Stimulated activated CD4-positive, alpha-beta T cell treated with anti-CD3 and anti-CD28 coated beads, Interleukin-1b, Interleukin-23, amount 100 ng/mL, for 24 hours (primary cell): Measurements from ENCODE around the gene PRRT1.
"Not testable (repeated sequence)": the region's sequence is repeated elsewhere in the genome, so short reads cannot be mapped to it uniquely, and the experiment has no call there.

Experiments
- DNase-seq, 4 experiments: peaks; one replicate each; pipeline ENCODE4 v3.0.0-alpha.2; 2020; ENCODE audit warnings: low read depth in 4 of 4, low spot score in 1 of 4

Gene PRRT1

GRCh38 chr6:32188381-32189068 is 36.8 kb upstream of the PRRT1 start:
- no peak for DNase-seq

- DNase-seq: not testable (repeated sequence)
Measured at GRCh38 chr6:32187725-32188380, 36.1 kb upstream of the PRRT1 start.

GRCh38 chr6:32187009-32187709 is 35.4 kb upstream of the PRRT1 start:
- DNase-seq: no peak

GRCh38 chr6:32186151-32186840 is 34.6 kb upstream of the PRRT1 start:
- not testable (repeated sequence) for DNase-seq

- peak in 2 of 4 experiments; percentile 32 to 59 for DNase-seq
Measured at GRCh38 chr6:32185681-32186131, 34.0 kb upstream of the PRRT1 start.

- DNase-seq: no peak
Measured at GRCh38 chr6:32184084-32184640, 32.4 kb upstream of the PRRT1 start, which contains the start of gene AGER. Gene AGER (minus strand): TSS chr6:32184253. CDS start chr6:32184222, 31 bp downstream.

GRCh38 chr6:32183483-32184083 is 31.8 kb upstream of the PRRT1 start:
- no peak for DNase-seq

GRCh38 chr6:32183030-32183429 is 31.3 kb upstream of the PRRT1 start:
- DNase-seq: no peak

GRCh38 chr6:32182555-32182981 is 30.8 kb upstream of the PRRT1 start:
- DNase-seq: no peak

- no peak for DNase-seq
Measured at GRCh38 chr6:32181915-32182529, 30.3 kb upstream of the PRRT1 start.

- no peak for DNase-seq
Measured at GRCh38 chr6:32181148-32181702, 29.5 kb upstream of the PRRT1 start.

GRCh38 chr6:32179766-32180405 is 28.1 kb upstream of the PRRT1 start:
- no peak for DNase-seq

- DNase-seq: no peak
Measured at GRCh38 chr6:32178547-32179440, 27.1 kb upstream of the PRRT1 start.

GRCh38 chr6:32177788-32178546 is 26.2 kb upstream of the PRRT1 start, which contains the start of gene RNF5:
Gene RNF5 (plus strand): TSS chr6:32178405. CDS start chr6:32178512, 107 bp downstream.
- peak; percentile 75 to 85 (median 84) for DNase-seq

GRCh38 chr6:32177183-32177787 is 25.5 kb upstream of the PRRT1 start:
- DNase-seq: no peak

- DNase-seq: no peak
Measured at GRCh38 chr6:32176476-32177182, 24.9 kb upstream of the PRRT1 start.
